Ishikawa (cell line): ENCODE data around the gene SNED1.
A peak's percentile ranks its signal among the peaks of the same experiment; 100 is the strongest.

Experiments
- CEBPB ChIP-seq: IDR thresholded peaks from 2 replicates; pipeline ENCODE4 v1.6.1; 2012
- EGR1 ChIP-seq: IDR thresholded peaks from 2 replicates; pipeline ENCODE4 v1.6.1; 2012
- EP300 ChIP-seq: IDR thresholded peaks from 2 replicates; pipeline ENCODE4 v1.6.1; 2012; ENCODE audit warnings: borderline replicate concordance
- RAD21 ChIP-seq: IDR thresholded peaks from 2 replicates; pipeline ENCODE4 v1.6.1; 2012; ENCODE audit warnings: low read depth
- TAF1 ChIP-seq: IDR thresholded peaks from 2 replicates; pipeline ENCODE4 v1.6.1; 2012; ENCODE audit warnings: low read depth, mild to moderate bottlenecking
- TEAD4 ChIP-seq: IDR thresholded peaks from 2 replicates; pipeline ENCODE4 v1.6.1; 2012
- ZBTB7A ChIP-seq: IDR thresholded peaks from 2 replicates; pipeline ENCODE4 v1.6.1; 2012; ENCODE audit warnings: low read depth
- TF ChIP-seq, protein P1 (sequence below): IDR thresholded peaks from 2 replicates; pipeline ENCODE4 v1.6.1; 2012; ENCODE audit warnings: low read depth, mild to moderate bottlenecking
- TF ChIP-seq, protein P2 (sequence below): IDR thresholded peaks from 2 replicates; pipeline ENCODE4 v1.6.1; 2012

DNA sequence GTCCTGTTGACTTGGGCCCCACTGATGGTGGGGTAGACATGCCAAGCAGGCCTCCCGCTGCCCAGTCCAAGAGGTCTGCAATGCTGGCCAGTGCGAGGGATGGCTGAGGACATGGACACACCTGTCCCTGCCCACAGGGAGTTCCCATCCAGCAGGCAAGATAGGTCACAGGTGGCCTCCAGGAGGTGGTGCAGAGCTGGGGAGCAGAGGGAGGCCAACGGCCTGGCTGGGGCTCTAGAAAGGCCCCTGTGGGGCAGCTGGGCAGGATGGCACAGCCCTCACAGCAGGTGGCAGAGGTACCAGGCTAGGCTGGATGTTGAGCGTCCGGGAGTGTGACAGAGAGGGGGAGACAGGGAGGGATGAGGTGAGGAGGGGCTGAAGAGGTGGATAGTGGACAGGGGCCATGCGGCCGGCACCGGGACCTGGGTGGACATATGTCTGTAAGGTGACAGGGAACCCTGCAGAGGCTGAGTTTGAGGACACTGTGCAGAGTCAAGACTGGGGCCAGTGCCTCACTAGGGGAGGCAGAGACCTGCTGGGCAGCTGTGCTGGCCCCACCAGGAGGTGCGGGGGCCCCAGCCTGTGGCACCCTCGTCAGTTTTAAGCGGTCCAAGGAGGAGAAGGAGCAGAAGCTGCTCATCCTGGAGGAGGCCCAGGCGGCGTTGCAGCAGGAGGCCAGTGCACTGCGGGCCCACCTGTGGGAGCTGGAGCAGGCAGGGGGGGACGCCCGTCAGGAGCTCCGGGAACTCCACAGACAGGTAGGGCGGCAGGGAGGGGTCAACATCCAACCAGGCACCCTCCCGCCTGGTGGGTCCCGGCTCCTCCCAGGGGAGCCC is 34.3 kb upstream of the SNED1 start:
- TF ChIP-seq TEAD4 (no peak), TAF1 (no peak), CEBPB (no peak), EP300 (no peak), ZBTB7A (no peak), EGR1 (no peak), RAD21 (0 out of 2 replicates have a peak, but pooled peaks have one; percentile 4)
- TF ChIP-seq, protein P1, sequence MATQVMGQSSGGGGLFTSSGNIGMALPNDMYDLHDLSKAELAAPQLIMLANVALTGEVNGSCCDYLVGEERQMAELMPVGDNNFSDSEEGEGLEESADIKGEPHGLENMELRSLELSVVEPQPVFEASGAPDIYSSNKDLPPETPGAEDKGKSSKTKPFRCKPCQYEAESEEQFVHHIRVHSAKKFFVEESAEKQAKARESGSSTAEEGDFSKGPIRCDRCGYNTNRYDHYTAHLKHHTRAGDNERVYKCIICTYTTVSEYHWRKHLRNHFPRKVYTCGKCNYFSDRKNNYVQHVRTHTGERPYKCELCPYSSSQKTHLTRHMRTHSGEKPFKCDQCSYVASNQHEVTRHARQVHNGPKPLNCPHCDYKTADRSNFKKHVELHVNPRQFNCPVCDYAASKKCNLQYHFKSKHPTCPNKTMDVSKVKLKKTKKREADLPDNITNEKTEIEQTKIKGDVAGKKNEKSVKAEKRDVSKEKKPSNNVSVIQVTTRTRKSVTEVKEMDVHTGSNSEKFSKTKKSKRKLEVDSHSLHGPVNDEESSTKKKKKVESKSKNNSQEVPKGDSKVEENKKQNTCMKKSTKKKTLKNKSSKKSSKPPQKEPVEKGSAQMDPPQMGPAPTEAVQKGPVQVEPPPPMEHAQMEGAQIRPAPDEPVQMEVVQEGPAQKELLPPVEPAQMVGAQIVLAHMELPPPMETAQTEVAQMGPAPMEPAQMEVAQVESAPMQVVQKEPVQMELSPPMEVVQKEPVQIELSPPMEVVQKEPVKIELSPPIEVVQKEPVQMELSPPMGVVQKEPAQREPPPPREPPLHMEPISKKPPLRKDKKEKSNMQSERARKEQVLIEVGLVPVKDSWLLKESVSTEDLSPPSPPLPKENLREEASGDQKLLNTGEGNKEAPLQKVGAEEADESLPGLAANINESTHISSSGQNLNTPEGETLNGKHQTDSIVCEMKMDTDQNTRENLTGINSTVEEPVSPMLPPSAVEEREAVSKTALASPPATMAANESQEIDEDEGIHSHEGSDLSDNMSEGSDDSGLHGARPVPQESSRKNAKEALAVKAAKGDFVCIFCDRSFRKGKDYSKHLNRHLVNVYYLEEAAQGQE: no peak
- TF ChIP-seq, protein P2, sequence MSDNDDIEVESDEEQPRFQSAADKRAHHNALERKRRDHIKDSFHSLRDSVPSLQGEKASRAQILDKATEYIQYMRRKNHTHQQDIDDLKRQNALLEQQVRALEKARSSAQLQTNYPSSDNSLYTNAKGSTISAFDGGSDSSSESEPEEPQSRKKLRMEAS: no peak
